Memory B cell (primary cell): Measurements from ENCODE around the gene IDUA.
A peak's percentile ranks its signal among the peaks of the same experiment; 100 is the strongest.
"Not testable (repeated sequence)": the region's sequence is repeated elsewhere in the genome, so short reads cannot be mapped to it uniquely, and the experiment has no call there.

Source experiments
- ATAC-seq: fragments of 150-1000 bp; cut with Tn5 transposase; 2 replicates; pipeline ENCODE4 v1.10.0; 2021; ENCODE audit warnings: low read depth, mild to moderate bottlenecking, moderate library complexity
- DNase-seq, 2 donors: peaks; one replicate each; pipeline ENCODE4 v3.0.0; 2022; ENCODE audit warnings: low spot score in 2 of 2
- H3K27ac Mint-ChIP-seq: one replicate; pipeline ENCODE4 v1.8.0; 2022; ENCODE audit warnings: mild to moderate bottlenecking, moderate library complexity, mixed read lengths
- H3K27me3 Mint-ChIP-seq: one replicate; pipeline ENCODE4 v1.8.0; 2022; ENCODE audit warnings: mixed read lengths
- H3K36me3 Mint-ChIP-seq: one replicate; pipeline ENCODE4 v1.8.0; 2022; ENCODE audit warnings: mild to moderate bottlenecking, mixed read lengths
- H3K4me1 Mint-ChIP-seq: one replicate; pipeline ENCODE4 v1.8.0; 2022; ENCODE audit warnings: mixed read lengths
- H3K4me3 Mint-ChIP-seq: one replicate; pipeline ENCODE4 v1.8.0; 2022; ENCODE audit warnings: mild to moderate bottlenecking, moderate library complexity, mixed read lengths
- H3K9me3 Mint-ChIP-seq: one replicate; pipeline ENCODE4 v1.8.0; 2022; ENCODE audit warnings: mixed read lengths

The IDUA gene

GRCh38 chr4:1045193-1045594 is 58.4 kb downstream of the IDUA start:
- Mint-ChIP-seq H3K27me3 (peaks cover 27% of the 10 kb centered on the region), H3K27ac (no peak overlapping the region), H3K9me3 (no peaks in the 10 kb centered on the region), H3K4me3 (no peak overlapping the region), H3K4me1 (peaks cover 7% of the 10 kb centered on the region), H3K36me3 (peaks cover 2% of the 10 kb centered on the region)
- no peak for ATAC-seq
- no peak for DNase-seq

- Mint-ChIP-seq H3K36me3 (peaks cover 2% of the 10 kb centered on the region), H3K27me3 (peaks cover 26% of the 10 kb centered on the region)
These were observed 58.9 kb downstream of the IDUA start for GRCh38 chr4:1045595-1046201.

GRCh38 chr4:1046581-1047011 is 59.8 kb downstream of the IDUA start:
- H3K27ac Mint-ChIP-seq, H3K9me3 Mint-ChIP-seq, H3K4me1 Mint-ChIP-seq, H3K4me3 Mint-ChIP-seq, H3K36me3 Mint-ChIP-seq, DNase-seq, ATAC-seq: not testable (repeated sequence)
- peaks cover 26% of the 10 kb centered on the region for H3K27me3 Mint-ChIP-seq

More at GRCh38 chr4:1045595-1046201, 58.9 kb downstream of the IDUA start:
- no peak for ATAC-seq
- no peaks in the 10 kb centered on the region for H3K9me3 Mint-ChIP-seq
- H3K4me3 Mint-ChIP-seq: no peak overlapping the region
- peaks cover 7% of the 10 kb centered on the region for H3K4me1 Mint-ChIP-seq
- H3K27ac Mint-ChIP-seq: no peak overlapping the region
- DNase-seq: no peak

- Mint-ChIP-seq H3K9me3 (peaks cover 2% of the 10 kb centered on the region), H3K36me3 (peaks cover 4% of the 10 kb centered on the region), H3K27me3 (peaks cover 24% of the 10 kb centered on the region), H3K27ac (no peak overlapping the region), H3K4me3 (no peak overlapping the region), H3K4me1 (peaks cover 7% of the 10 kb centered on the region)
- ATAC-seq (no peak), DNase-seq (no peak)
These were observed 60.5 kb downstream of the IDUA start for GRCh38 chr4:1047106-1047975.

GRCh38 chr4:1047976-1048772 is 61.3 kb downstream of the IDUA start:
- DNase-seq: no peak
- Mint-ChIP-seq H3K27me3 (peaks cover 20% of the 10 kb centered on the region), H3K27ac (no peak overlapping the region)

GRCh38 chr4:1048773-1049590 is 62.1 kb downstream of the IDUA start:
- Mint-ChIP-seq H3K27ac (no peak overlapping the region), H3K9me3 (peaks cover 2% of the 10 kb centered on the region), H3K4me1 (peaks cover 7% of the 10 kb centered on the region), H3K4me3 (no peak overlapping the region), H3K36me3 (peaks cover 4% of the 10 kb centered on the region), H3K27me3 (peaks cover 19% of the 10 kb centered on the region)
- ATAC-seq (peak; percentile 74), DNase-seq (no peak)

More at GRCh38 chr4:1047976-1048772, 61.3 kb downstream of the IDUA start:
- peaks cover 4% of the 10 kb centered on the region for H3K36me3 Mint-ChIP-seq
- peaks cover 2% of the 10 kb centered on the region for H3K9me3 Mint-ChIP-seq
- peaks cover 7% of the 10 kb centered on the region for H3K4me1 Mint-ChIP-seq
- H3K4me3 Mint-ChIP-seq: no peak overlapping the region
- no peak for ATAC-seq

- H3K27ac Mint-ChIP-seq: no peak overlapping the region
- H3K27me3 Mint-ChIP-seq: peaks cover 19% of the 10 kb centered on the region
- ATAC-seq: peak; percentile 25
- peaks cover 2% of the 10 kb centered on the region for H3K9me3 Mint-ChIP-seq
- H3K4me3 Mint-ChIP-seq: no peak overlapping the region
- peaks cover 7% of the 10 kb centered on the region for H3K4me1 Mint-ChIP-seq
- H3K36me3 Mint-ChIP-seq: peaks cover 4% of the 10 kb centered on the region
- DNase-seq: no peak
These were observed 62.7 kb downstream of the IDUA start for GRCh38 chr4:1049591-1049905.

- H3K36me3 Mint-ChIP-seq: peaks cover 4% of the 10 kb centered on the region
- H3K4me3 Mint-ChIP-seq: no peak overlapping the region
- ATAC-seq: no peak
- peaks cover 7% of the 10 kb centered on the region for H3K4me1 Mint-ChIP-seq
- H3K27me3 Mint-ChIP-seq: peaks cover 13% of the 10 kb centered on the region
- no peak overlapping the region for H3K27ac Mint-ChIP-seq
- DNase-seq: no peak
- H3K9me3 Mint-ChIP-seq: peaks cover 2% of the 10 kb centered on the region
These were observed 63.8 kb downstream of the IDUA start for GRCh38 chr4:1050486-1051213.

- DNase-seq (no peak), ATAC-seq (no peak)
- peaks cover 7% of the 10 kb centered on the region for H3K36me3 Mint-ChIP-seq
- no peak overlapping the region for H3K4me3 Mint-ChIP-seq
- peaks cover 15% of the 10 kb centered on the region for H3K27me3 Mint-ChIP-seq
- H3K27ac Mint-ChIP-seq: no peak overlapping the region
- H3K4me1 Mint-ChIP-seq: peaks cover 10% of the 10 kb centered on the region
- H3K9me3 Mint-ChIP-seq: peaks cover 5% of the 10 kb centered on the region
These were observed 64.6 kb downstream of the IDUA start for GRCh38 chr4:1051472-1051871.

- Mint-ChIP-seq H3K4me3 (no peak overlapping the region), H3K9me3 (peaks cover 5% of the 10 kb centered on the region)
- no peak for ATAC-seq
These were observed 65.4 kb downstream of the IDUA start for GRCh38 chr4:1052231-1052671.

GRCh38 chr4:1053080-1053661 is 66.3 kb downstream of the IDUA start:
- no peak for DNase-seq
- H3K27ac Mint-ChIP-seq: no peak overlapping the region
- no peak for ATAC-seq

More at GRCh38 chr4:1052231-1052671, 65.4 kb downstream of the IDUA start:
- DNase-seq: no peak
- Mint-ChIP-seq H3K27me3 (peaks cover 14% of the 10 kb centered on the region), H3K36me3 (peaks cover 7% of the 10 kb centered on the region), H3K27ac (no peak overlapping the region), H3K4me1 (peaks cover 8% of the 10 kb centered on the region)

GRCh38 chr4:1053891-1054290 is 67.0 kb downstream of the IDUA start:
- not testable (repeated sequence) for H3K27me3 Mint-ChIP-seq, H3K4me3 Mint-ChIP-seq, H3K27ac Mint-ChIP-seq, ATAC-seq, H3K36me3 Mint-ChIP-seq, H3K9me3 Mint-ChIP-seq, DNase-seq, H3K4me1 Mint-ChIP-seq

More at GRCh38 chr4:1053080-1053661, 66.3 kb downstream of the IDUA start:
- H3K36me3 Mint-ChIP-seq: peaks cover 7% of the 10 kb centered on the region
- peaks cover 8% of the 10 kb centered on the region for H3K4me1 Mint-ChIP-seq
- H3K27me3 Mint-ChIP-seq: peaks cover 7% of the 10 kb centered on the region
- H3K4me3 Mint-ChIP-seq: no peak overlapping the region
- H3K9me3 Mint-ChIP-seq: peaks cover 5% of the 10 kb centered on the region
